ENCODE results near the gene GPR3.

Gene GPR3

DNA sequence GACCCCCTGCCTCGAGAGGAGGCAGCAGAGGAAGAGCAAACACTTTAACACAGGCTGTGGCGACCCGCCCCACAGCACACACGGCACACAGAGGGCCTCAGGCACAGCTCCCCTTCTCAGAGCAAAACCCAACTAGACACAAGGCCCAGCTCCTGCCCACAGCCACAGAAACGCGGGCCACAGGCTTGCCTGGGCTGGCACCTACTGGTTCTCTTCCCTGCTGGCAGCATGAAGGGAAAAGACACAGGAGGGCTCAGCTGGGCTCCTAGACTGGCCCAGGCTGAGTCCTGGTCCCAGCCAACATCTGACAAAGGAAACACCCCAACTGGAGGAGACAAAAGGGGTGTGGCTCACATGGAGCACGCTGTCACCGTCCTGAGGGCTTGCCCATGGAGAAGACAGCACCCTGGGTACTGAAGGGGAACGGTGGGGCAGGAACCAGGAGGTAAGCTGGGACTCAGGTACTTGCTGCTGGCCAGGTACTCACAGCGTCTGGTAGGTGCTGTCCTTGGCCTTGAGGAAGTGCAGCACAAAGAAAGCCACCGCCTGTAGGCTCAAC, 12.8 kb upstream of the GPR3 start:
- in situ Hi-C loops (cut with MboI; ENCODE audit: low pct_unique_long_range_greater_than_20kb, low sequenced_read_pairs, unreplicated experiment), result loop anchor here (10.0 kb wide), 1 partner anchor 65 kb away; no protein-coding TSS in a partner anchor
- TF ChIP-seq, protein P1, sequence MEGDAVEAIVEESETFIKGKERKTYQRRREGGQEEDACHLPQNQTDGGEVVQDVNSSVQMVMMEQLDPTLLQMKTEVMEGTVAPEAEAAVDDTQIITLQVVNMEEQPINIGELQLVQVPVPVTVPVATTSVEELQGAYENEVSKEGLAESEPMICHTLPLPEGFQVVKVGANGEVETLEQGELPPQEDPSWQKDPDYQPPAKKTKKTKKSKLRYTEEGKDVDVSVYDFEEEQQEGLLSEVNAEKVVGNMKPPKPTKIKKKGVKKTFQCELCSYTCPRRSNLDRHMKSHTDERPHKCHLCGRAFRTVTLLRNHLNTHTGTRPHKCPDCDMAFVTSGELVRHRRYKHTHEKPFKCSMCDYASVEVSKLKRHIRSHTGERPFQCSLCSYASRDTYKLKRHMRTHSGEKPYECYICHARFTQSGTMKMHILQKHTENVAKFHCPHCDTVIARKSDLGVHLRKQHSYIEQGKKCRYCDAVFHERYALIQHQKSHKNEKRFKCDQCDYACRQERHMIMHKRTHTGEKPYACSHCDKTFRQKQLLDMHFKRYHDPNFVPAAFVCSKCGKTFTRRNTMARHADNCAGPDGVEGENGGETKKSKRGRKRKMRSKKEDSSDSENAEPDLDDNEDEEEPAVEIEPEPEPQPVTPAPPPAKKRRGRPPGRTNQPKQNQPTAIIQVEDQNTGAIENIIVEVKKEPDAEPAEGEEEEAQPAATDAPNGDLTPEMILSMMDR (IDR thresholded peaks at IDR 0.05; ENCODE audit: extremely low read depth, insufficient read depth, missing control alignments), result no peak
- no peak for DNase-seq (ENCODE audit: low spot score)

DNA sequence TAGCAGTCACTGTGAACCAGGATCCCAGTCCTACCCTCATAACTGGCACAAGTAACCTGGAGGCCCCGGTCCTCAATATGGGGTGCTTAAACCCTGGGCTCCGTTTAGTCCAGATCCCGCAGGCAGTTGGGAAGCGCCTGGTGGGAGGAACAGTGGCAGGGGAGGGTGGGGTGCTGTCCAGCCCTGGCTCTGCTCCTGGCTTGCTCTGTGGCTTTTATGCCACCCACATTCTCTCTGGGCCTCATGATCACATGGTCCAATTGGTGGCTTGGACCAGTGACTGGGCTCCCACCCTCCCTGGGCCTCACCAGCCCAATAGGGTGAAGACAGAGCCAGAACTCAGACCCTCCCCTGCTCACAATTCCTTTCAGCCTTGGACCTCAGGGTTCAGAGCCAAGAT, 12.2 kb upstream of the GPR3 start:
- no peak for DNase-seq (ENCODE audit: low spot score)
- in situ Hi-C loops (cut with MboI; ENCODE audit: low pct_unique_long_range_greater_than_20kb, low sequenced_read_pairs, unreplicated experiment), result no loop called here
- TF ChIP-seq, protein P1 (IDR thresholded peaks at IDR 0.05; ENCODE audit: extremely low read depth, insufficient read depth, missing control alignments), result no peak

DNA sequence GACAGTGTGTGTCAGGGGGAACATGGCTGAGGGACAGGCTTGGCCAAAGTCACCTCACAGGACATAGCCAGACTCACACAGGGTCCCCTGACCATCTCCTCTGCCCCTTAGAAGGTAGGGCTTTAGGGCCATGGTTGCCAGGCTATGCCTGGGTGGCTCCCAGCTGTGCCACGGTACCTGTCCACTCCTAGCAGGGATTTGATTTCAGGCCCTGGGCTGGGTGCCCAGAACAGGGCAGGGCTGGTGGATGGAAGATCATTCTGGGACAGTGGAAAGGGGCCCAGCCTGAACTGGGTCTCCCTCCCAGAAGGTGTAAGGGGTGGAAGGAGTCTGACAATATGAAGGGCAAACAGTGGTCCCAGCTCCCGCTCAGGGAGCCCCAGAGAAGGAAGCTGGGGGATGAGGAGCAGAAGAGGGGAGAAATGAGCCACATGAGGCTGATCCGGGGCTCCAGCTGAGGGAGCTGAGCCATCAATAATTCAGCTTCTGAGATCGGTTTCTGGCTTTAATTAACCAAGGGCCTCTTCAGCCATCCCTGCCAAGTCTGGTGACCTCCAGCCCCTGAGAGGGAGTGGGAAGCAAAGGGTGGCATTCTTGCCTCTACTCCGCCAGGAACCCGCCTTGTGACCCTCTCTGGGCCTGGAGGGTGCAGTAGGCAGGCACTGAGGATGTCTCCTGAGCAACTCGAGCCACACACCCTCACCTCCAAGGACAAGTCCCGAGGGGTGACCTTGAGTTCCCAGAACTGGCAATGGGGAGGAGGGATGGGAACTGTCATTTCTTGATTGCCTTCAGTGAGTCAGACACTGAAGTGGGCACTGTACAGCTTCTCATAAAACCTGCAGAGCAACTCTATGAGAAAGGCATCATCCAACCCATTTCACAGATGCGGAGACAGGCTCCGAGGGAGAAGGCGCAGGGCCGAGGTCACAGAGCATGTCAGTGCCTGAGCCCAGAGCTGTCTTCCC, 11.4 kb upstream of the GPR3 start:
- in situ Hi-C loops (cut with MboI; ENCODE audit: low pct_unique_long_range_greater_than_20kb, low sequenced_read_pairs, unreplicated experiment), result no loop called here

GRCh38 chr1:27381969-27382762, 10.3 kb upstream of the GPR3 start:
- TF ChIP-seq, protein P1 (IDR thresholded peaks at IDR 0.05; ENCODE audit: extremely low read depth, insufficient read depth, missing control alignments), result no peak
- DNase-seq (ENCODE audit: low spot score), result no peak
- in situ Hi-C loops (cut with MboI; ENCODE audit: low pct_unique_long_range_greater_than_20kb, low sequenced_read_pairs, unreplicated experiment), result no loop called here

More for the DNA sequence above, 11.4 kb upstream of the GPR3 start:
- TF ChIP-seq, protein P1 (IDR thresholded peaks at IDR 0.05; ENCODE audit: extremely low read depth, insufficient read depth, missing control alignments), result no peak
- DNase-seq (ENCODE audit: low spot score), result no peak

- no peak for DNase-seq (ENCODE audit: low spot score)
Observed at GRCh38 chr1:27383039-27383605, 9.3 kb upstream of the GPR3 start, which contains the start of gene CD164L2. CD164L2 (minus strand) TSS chr1:27383333; CDS start chr1:27383239, 94 bp downstream.

More at GRCh38 chr1:27383039-27383605, 9.3 kb upstream of the GPR3 start, which contains the start of gene CD164L2:
- in situ Hi-C loops (cut with MboI; ENCODE audit: low pct_unique_long_range_greater_than_20kb, low sequenced_read_pairs, unreplicated experiment), result no loop called here
- TF ChIP-seq, protein P1 (IDR thresholded peaks at IDR 0.05; ENCODE audit: extremely low read depth, insufficient read depth, missing control alignments), result no peak

All from GM13977 (cell line).